Stimulated activated naive CD8-positive, alpha-beta T cell treated with anti-CD3 and anti-CD28 coated beads, Interleukin-15, Interleukin-2, amounts not matched to agents 100 U/mL and 50 U/mL, for 24 hours (primary cell): ENCODE results near the gene NFYC.

Experiments used
- ATAC-seq: fragments of 150-1000 bp; cut with Tn5 transposase; one replicate; pipeline ENCODE4 v1.10.0; 2021
- DNase-seq: peaks from one replicate; pipeline ENCODE4 v3.0.0; 2021

Gene NFYC

GRCh38 chr1:40760984-40761383 lies 69.5 kb downstream of the NFYC start:
- DNase-seq (no peak), ATAC-seq (no peak)

DNA sequence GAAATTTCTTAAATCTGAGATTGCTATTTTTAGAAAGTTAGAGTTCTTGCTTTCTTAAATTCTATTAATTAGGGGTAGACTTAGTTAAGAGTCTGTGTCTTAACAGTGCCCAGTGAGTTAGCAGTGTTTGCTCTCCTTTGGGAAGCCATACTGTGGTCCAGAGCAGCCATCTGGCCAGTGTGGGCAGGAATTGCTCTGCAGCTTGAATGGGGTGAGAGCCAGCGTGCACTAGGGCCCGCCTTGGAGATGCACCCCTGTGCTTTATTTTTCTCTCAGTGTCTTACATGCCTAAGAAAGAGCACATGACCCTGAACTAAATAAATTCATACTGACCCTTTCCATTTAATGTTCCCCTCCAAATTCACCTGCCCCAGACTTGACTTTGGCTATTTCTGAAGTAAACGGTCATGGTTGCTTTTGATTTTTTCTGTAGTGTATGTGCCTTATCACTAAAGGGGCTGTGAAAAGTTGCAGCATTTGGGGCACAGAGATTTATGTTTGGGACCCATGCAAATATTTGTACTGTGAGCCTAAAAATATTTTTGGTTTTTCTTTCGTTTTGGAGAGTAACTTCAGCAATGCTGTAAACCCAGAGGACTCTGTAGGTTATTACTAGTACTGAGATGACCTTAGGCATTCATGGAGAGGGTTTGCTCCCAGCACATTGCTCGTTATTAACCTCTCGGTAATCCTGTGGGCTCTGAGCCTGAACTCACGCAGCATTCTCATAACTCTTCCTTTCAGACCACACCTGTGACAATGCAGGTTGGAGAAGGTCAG lies 70.8 kb downstream of the NFYC start:
- no peak for ATAC-seq
- no peak for DNase-seq

- DNase-seq (no peak), ATAC-seq (peak; percentile 61)
Measured at GRCh38 chr1:40763742-40764532, 72.4 kb downstream of the NFYC start.

GRCh38 chr1:40764981-40765380 lies 73.5 kb downstream of the NFYC start:
- DNase-seq (no peak), ATAC-seq (no peak)

GRCh38 chr1:40766017-40766416 lies 74.5 kb downstream of the NFYC start:
- no peak for ATAC-seq
- no peak for DNase-seq

- DNase-seq, result no peak
- ATAC-seq, result no peak
Measured at GRCh38 chr1:40766560-40766959, 75.1 kb downstream of the NFYC start.

- ATAC-seq, result no peak
- DNase-seq, result no peak
Measured at GRCh38 chr1:40768146-40768990, 76.9 kb downstream of the NFYC start.

- no peak for ATAC-seq
- DNase-seq, result no peak
Measured at GRCh38 chr1:40769815-40770214, 78.3 kb downstream of the NFYC start.

DNA sequence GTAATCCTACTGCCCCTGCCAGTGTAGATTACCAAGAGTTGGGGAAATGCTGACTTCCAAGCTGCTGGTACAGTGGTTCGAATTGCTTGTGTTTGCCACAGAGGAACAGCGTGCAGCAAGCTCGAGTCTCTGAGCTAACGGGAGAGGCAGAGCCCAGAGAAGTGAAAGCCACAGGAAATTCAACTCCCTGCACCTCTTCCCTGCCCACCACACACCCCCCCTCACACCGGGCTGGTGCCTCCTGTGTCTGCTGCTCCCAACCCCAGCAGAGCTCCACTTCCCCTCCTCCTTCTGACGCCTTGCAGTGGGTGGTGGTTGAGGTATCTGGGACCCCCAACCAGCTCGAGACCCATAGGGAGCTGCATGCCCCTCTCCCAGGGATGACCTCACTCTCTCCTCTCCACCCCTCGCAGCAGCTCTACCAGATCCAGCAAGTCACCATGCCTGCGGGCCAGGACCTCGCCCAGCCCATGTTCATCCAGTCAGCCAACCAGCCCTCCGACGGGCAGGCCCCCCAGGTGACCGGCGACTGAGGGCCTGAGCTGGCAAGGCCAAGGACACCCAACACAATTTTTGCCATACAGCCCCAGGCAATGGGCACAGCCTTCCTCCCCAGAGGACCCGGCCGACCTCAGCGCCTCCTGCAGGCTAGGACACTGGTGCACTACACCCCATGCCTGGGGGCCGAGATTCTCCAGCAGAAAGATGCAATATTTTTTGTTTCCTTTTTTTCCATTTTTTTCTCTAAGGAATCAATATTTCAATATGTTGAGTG lies 79.0 kb downstream of the NFYC start:
- ATAC-seq (no peak), DNase-seq (no peak)

- DNase-seq (no peak), ATAC-seq (no peak)
Measured at GRCh38 chr1:40772146-40772955, 80.8 kb downstream of the NFYC start.

DNA sequence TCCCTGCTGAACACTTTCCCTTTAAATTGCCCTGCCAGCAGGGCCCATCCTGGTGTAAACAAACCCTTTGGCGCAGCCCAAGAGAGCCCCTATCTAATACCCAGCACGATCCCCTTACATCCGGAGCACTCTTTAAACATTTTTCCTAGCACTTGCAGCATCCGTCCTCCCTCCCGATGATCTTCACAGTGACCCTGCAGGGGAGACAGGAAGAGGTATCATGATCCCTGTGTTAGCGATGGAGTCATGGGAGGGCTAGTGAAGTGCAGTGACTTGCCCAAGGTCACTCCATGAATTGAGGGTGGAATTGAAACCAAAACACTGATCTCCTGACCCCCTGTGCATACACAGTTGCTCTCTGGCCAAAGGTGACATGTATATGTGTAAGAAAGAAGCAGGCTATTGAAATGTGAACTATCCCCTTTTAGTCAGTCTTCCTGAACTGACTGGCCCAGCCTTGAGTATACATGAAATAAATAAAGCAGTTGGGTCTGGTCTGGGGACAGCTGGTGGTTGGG lies 82.3 kb downstream of the NFYC start:
- ATAC-seq (no peak), DNase-seq (no peak)

DNA sequence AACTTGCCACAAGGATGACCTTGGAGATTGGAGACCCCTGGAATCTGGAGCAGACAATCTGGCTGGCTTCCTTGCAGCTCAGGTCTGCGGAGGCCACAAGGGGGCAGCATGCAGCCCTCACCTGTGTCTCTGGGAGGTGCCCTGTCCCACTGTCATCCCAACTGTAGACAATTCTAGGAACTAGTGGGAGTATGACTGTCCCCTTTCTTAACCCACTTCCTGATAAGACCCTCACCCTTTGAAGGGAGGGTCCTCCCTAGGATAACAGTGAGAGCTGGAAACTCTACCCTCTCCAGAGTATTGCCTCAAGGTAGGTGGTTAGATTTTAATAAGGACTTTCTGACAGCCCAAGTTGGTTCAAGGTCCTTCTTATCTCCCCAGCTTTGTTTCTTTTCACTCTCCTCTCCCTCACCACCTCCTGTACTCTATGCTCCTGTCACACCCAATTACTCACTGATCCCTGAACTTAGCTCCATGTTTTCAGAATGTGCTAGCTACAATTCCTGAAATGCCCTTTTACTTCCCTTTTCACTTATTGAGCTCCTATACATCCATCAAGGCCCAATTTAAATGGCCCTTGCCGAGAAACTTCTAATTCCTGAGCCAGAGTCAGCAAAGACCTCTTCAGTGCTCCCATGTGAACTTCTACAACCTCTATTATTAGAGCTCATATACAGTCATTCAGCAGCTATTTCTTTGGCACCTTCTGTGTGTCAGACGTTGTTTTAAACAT lies 82.9 kb downstream of the NFYC start:
- DNase-seq, result peak; percentile 75
- ATAC-seq, result peak; percentile 55

DNA sequence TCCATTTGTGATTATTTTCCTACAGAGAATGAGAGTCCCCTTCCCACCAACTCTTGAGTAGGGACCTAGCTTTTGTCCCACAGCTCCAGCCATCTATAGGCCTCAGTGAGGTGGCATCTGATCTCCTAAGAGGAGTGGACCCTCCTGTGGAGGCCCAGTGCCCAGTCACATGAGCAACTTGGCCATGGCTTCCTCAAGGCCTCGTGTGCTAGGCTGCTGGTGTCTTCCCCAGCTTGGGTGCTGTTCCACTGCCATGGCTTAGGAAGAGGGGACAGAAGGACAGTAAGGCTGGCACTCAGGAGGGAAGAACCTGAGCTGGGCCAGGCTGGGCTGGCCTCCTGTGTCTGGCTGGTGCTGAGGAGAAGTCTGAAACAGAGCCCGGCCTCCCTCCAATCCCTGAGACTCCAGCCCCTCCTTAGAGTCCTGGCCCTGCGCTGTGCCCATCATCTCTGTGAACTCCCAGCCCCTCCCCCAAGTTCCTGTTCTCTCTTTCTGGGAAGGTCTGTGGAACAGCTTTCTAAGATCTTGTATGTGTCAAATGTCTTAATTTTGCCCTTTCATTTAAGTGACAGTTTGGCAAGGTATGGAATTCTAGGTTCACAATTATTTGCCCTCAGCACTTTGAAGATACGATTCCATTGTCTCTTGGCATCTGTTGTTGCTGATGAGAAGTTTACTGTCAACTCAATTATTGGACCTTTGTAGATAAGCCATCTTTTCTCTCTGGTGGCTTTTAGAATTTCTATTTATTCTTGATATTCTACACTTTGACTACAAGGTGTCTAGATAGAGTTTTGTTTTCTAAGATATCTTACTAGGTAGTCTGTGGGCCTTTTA lies 85.0 kb downstream of the NFYC start:
- no peak for ATAC-seq
- no peak for DNase-seq

- DNase-seq, result no peak
- no peak for ATAC-seq
Measured at GRCh38 chr1:40777224-40777970, 85.9 kb downstream of the NFYC start.

- ATAC-seq, result no peak
- no peak for DNase-seq
Measured at GRCh38 chr1:40780678-40781607, 89.4 kb downstream of the NFYC start.

- DNase-seq (no peak), ATAC-seq (no peak)
Measured at GRCh38 chr1:40781608-40781971, 90.1 kb downstream of the NFYC start.

DNA sequence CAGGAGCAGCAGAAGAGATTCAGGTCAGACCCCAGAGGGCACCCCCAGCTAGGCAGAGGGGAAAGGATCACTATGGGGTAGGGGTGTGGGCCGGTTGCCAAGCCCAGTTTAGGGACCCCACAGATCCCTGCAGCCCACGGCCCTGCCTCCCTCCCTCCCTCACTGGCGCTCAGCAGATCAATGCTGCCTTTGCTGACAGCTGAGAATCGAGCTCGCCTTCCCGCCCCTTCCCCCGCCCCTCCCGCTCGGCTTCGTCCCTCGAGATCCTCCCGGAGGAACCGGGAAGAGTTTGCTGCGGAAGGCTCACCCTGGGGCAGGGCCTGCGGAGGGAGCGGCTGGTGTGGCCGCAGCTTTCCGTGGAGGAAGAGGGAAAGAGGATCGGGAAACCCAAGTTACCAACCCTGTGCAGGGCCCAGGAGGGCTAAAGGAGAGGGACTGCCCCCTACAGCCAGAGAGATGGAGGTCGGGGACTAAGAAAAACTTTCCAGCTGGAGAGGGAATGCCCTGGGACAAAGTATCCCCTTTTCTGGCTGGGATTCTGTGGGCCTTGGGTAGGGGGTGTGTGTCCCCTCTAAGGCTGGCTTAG lies 91.0 kb downstream of the NFYC start:
- no peak for DNase-seq
- ATAC-seq, result no peak
